ENCODE measurements around the gene PROSER2.

Gene PROSER2

DNA sequence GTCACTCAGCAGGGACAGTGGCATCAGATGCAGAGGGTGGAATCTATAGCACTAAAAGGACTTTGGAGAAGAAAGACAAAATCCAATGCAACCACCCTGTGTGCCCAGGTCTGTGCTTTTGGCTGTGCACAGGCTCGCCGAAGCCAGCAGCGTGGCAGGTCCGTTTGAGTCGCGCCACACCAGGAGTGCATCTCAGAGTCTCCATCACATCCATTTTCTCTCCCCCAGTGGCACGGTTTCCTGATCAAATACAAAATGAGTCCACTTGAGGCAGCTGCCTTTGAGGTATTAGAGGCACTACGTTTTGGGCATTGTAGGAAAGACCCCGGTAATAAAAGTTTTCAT, 23.4 kb upstream of the PROSER2 start:
- DNase-seq (ENCODE audit: low read depth in 3 of 3), result no peak

DNA sequence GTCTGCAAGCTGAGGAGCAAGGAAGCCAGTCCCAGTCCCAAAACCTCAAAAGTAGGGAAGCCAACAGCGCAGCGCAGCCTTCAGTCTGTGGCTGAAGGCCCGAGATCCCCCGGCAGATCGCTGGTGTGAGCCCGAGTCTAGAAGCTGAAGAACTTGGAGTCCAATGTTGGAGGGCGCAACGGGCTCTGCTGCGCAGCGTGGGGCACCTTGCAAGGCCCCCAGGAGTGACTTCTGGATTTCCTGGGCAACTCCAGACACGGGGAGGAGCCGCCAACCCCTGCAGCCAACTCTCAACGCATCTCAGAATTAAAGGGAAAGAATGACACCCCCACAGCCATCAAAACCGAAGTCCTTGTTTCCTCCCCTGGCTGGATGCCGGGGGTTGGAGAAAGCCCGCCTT, 18.8 kb upstream of the PROSER2 start:
- no peak for DNase-seq (ENCODE audit: low read depth in 3 of 3)

DNA sequence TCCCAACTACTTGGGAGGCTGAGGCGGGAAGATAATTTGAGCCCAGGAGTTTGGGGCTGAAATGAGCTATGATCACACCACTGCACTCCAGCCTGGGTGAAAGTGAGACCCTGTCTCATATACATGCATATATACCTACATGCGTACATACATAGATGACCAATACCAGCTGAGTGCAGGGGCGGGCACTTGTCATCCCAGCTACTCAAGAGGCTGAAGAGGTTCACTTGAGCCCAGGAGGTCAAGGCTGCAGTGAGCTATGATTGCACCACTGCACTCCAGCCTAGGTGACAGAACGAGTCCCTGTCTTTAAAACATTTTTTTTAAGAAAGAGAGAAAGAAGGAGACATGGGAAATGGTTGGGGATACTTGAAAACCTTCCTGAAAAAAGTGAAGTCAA, 17.4 kb upstream of the PROSER2 start:
- no peak for DNase-seq (ENCODE audit: low read depth in 3 of 3)

DNA sequence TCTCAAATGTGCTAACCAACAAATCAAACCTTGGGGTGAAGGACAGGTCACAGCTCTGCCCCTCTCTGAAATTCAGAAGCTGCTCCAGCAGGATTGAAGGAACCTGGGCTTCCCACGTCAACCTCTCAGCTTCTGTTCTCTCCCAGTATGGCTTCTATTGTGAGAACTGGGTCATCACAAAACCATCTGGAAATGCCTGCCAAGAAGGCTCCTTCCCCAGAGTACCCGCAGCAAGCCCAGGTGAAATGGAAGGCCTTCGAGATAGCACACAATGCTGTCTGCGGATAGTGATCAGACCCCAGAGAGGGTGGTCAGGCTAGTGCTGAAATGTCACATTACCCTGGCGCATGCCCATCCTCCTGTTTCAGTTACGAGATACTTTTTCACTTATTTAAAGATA, 16.4 kb upstream of the PROSER2 start:
- DNase-seq (ENCODE audit: low read depth in 3 of 3), result no peak

DNA sequence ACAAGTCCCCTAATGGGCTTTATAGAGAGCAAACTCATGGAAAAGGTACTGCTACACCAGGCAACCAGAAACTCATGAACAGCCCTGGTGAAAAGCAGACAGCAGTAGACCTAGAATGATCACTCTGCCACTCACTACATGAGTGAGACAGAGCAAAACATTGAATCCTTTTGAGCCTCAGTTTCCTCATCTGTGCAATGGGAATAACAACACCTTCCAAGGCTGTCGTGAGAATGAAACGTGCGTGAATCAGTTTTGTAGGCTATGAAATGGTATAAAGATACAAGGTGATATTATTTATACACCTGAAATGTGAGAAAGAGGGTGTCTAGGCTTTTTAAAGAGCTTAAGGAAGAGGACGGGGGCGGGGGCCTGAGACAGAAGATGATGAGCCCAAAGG, 14.3 kb upstream of the PROSER2 start:
- DNase-seq (ENCODE audit: low read depth in 3 of 3), result no peak

DNA sequence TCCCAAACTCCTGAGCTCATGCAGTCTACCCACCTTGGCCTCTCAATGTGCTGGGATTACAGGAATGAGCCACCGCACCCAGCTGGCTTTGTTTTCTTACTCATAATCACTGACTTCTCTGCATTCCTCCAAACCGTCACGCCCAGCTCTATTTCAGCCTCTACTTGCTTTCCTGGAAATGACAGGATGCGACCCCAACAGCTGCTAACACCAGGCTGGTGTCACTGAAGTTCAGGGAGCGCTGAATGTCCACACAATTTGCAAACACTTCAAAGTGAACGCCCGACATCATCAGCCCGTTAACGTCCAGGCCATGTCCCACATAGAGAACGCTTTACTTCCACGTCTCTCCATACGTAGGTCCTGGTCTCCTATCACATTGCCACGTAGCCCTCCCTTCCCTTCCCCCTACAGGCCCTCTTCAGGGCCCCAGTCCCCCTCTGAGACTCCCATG, 12.8 kb upstream of the PROSER2 start:
- DNase-seq (ENCODE audit: low read depth in 3 of 3), result no peak

DNA sequence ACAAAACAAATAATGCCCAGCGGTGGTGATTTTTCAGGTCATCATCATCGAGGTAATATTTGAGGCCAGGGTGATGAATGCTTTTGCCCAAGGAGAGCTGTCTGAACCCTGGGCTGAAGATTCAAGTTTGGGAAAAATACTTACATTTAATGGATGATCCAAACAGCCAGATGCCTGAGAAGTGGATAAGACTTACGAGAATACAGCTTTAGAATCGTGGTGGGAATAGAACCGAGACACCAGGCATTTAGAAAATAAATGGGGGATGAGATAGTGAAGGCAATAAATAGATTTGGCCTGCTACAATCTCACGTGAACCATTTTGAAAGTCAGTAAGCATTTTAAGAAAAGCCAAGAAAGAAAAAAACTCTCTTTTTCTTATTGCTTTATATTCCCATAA, 12.2 kb upstream of the PROSER2 start:
- no peak for DNase-seq (ENCODE audit: low read depth in 3 of 3)

DNA sequence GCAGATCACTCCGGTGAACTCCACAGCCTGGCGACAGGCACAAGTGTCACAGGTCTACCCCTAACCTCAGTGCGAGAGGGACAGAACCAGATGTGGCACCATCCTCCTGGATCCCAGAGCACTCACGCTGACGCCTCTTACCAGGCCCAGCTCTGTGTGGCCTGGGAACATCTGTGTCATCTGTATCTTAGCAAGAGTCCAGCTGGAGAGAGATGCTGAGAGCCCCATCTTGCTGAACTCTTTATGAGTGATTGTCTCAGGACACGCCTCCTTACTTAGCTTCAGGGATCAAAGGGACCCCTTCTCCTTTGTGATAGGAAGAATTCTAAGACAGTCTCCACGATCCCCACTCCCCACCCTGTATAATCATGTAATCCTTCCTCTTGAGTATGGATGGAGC, 10.0 kb upstream of the PROSER2 start:
- DNase-seq (ENCODE audit: low read depth in 3 of 3), result no peak

DNA sequence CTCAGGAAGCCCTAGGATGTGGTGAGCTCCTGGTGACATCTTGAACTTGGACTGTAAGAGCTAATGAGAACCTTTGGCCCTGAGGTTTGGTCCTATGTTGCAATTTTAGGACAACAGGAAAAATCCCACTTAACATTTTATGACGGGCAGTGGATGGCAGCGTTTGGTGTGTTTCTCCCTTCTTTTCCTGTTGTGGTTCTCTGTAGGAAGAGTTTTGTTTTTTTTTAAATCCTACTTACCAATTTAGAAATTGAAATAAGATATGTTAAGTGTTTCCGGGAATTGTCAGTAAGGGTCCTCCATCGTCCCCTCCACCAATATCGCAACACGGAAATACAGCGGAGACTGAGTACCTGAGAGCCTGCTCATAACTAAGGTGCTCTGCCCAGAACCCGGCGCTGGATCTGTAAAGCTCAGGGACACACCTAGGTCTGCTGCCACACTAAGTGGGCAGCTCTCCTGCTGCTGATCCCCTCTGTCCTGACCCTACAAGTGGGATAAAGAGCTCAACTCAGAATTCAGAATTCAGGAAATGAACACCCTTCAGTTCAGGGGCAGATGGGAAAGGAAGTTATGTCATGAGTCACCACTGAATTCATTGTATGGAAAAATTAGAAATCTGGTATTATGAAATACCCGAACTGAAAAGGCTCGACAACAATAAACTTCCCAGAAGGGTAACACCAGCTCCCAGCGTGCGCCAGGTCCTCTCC, 9.1 kb upstream of the PROSER2 start:
- DNase-seq (ENCODE audit: low read depth in 3 of 3), result no peak

DNA sequence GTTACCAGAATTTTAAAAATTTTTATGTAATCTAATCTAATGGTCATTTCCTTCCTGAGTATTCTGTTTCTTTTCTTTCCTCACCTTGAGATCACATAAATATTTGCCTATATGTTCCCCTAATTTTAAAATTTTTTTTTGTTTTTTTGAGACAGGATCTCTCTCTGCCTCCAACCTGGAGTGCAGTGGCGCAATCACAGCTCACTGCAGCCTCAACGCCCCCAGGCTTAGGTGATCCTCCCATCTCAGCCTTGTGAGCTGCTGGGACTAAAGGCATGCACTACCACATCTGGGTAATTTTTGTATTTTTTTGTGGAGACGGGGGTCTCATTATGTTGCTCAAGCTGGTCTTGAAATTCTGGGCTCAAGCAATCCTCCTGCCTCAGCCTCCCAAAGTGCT, 4.1 kb upstream of the PROSER2 start:
- no peak for DNase-seq (ENCODE audit: low read depth in 3 of 3)

DNA sequence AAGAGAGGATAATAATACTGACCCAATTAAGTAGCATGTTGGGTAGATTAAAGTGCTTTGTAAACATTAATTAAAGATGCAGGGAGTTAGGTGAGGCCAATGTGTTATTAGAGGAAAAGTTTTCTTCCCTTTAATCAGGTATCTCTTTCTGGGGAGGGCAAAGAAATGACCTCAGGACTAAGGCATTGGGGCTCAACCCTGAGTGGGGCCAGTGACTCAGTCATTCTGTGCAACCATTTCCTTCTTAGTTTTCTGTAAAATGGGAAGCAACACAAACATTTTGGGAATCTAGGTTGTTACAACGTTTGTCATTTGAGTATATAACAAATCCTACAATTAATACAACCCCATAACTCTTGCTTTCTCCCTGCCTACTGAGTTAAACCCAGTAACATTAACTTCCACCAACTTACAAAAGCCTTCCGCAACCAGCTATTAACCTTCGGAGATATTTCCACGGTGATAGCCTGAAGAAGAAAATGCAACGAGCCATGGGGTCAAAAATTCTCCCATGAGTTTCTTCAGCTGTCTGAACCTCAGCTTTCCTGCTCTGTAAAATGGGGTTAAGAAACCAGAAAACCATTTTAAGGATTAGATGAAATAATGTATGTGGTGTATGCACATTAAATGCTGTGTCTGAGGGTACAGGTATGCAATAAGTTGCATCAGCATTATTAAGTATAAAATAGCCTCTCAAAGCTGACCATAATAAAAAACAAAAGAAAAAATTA, 965 bp upstream of the PROSER2 start:
- DNase-seq (ENCODE audit: low read depth in 3 of 3), result no peak

DNA sequence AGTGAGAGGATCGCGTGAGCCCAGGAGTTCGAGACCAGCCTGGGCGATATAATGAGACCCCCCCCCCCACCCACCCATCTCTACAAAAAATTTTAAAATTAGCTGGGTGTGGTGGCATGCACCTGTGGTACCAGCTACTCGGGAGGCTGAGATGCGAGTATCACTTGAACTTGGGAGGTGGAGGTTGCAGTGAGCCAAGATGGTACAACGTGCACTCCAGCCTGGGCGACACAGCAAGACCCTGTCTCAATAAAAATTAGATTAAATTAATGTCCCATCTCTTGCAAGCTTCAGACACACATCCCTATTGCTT, 391 bp upstream of the PROSER2 start:
- no peak for DNase-seq (ENCODE audit: low read depth in 3 of 3)

DNA sequence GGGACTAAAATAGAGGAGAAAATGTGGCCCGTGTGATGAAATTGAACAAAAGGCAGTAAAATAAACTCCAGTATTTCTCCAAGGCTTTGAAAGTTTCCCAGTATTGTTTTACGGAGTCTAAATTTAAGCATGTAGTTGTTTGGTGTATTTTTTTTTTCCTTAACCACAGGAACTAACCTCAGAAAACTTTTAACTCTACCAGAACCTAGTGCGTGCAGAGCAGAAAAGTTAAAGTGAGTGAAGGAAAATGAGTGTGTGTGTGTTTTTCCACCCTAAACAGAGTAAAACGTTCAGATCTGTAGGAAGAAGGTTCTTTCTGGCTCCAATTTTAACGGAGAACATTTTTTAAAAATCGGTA, 812 bp downstream of the PROSER2 start:
- DNase-seq (ENCODE audit: low read depth in 3 of 3), result no peak

DNA sequence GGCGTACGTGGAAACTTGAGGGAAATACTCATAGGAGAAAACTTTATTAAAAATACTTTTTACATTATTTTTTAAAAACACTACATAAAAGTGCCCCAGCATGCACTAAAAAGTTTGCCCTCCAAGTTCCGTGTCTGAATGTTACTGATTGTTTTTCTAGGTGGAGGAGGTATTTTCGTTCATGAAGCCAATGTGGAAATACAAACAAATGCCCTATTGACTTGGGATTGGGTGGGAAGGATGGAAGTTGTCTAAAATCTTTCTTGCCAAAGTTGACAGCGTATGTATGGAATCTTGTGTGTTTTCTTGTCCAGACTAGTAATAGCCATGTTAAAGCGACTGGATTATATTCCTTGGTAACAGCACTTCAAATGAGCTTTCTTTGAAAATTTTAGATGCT, 1.2 kb downstream of the PROSER2 start:
- no peak for DNase-seq (ENCODE audit: low read depth in 3 of 3)

DNA sequence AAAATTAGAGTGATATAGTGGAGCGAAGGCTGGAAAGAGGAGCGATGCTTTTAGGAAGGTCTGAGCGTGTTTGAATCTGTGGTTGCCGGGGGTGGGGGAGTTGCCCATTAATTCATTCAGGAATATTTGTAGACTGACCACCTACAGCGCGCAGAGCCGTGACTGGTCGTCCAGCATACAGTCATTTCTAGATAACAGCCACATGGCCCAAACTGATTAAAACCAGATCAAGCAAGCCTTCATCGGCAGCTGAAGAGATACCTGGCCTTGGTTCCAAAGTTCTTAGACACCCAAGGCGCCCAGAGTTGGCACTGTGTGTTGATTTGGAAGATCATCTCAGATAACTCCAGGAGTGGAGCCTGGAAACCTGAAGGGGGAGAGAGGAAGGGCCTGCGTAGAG, 1.7 kb downstream of the PROSER2 start:
- no peak for DNase-seq (ENCODE audit: low read depth in 3 of 3)

DNA sequence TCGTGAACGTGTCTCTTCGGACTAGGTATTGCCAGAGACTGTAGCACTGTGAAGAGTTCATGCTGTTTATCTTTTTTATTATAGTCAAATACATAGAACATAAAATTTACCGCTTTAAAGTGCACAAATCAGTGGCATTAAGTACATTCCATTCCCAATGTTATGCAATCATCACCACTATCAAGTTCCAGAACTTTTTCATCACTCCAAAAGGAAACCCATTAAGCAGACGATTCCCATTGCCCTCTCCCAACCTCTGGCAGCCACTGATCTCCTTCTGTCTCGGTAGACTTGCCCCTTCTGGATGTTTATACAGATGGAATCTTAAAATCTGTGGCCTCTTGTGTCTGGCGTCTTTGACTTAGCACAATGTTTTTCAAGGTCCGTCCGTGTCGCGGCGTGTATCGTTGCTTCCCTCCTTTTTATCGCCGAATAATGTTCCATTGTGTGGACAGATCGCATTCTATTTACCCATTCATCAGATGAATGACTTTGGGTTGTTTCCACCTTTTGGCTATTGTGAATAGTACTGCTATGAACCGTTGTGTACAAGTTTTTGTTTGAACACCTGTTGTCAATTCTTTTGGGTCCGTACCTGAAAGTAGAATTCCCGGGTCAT, 2.7 kb downstream of the PROSER2 start:
- no peak for DNase-seq (ENCODE audit: low read depth in 3 of 3)

DNA sequence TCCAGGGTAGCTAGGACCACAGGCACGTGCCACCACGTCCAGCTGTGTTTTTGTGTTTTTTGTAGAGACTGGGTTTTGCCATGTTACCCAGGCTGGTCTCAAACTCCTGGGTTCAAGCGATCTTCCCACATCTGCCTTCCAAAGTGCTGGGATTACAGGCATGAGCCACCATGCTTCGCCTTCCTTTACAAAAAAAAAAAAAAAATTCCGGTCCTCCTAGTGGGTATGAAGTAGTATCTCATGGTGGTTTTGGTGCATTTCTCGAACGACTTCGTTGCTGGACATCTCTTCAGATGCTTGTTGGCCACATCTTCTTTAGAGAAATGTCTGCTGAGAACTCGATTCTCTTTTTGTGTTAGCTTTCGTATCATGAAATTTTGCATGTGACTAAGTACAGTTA, 3.9 kb downstream of the PROSER2 start:
- no peak for DNase-seq (ENCODE audit: low read depth in 3 of 3)

DNA sequence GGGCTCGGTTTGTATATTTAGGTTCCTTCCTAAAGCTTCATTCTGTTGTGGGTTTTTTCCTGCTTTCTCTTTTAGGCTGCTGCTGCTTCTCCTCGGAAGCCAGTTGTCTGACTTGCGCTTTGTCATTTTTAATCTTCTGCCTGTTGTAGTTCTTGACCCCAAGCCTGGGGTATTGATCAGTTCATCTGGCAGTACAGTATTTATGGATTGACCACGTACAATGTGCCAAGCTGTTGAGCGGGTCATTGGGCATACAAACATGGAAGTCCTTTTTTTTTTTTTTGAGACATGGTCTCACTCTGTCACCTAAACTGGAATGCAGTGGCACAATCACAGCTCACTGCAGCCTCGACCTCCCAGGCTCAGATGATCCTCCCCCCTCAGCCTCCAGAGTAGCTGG, 4.3 kb downstream of the PROSER2 start:
- no peak for DNase-seq (ENCODE audit: low read depth in 3 of 3)

DNA sequence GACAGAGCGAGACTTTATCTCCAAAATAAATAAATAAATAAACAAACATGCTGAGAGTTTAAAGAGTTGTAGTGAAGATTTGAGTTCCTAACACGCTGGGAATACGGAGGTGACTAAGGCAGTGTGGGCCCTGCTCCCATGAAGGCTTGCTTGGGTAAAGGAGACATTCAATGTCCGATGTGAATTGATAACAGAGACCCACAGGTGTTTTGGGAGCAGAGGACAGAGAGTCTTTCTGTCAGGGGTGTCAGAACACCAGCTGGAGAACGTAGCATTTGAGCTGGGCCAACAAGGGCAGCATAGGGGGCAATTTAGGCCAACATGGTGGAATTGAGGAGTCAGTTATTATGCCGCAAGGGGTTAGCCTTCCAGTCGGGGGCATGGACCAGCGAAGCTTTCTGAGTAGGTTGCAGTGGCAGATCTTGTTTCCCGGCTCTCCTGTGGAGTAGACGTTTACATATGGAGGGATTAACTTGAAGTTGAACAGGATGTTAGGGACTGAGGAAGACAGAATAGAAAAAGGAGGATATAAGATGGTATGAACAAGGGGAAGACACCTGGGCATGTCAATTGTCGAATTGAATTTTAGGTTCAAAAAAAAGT, 5.6 kb downstream of the PROSER2 start:
- DNase-seq (ENCODE audit: low read depth in 3 of 3), result no peak

DNA sequence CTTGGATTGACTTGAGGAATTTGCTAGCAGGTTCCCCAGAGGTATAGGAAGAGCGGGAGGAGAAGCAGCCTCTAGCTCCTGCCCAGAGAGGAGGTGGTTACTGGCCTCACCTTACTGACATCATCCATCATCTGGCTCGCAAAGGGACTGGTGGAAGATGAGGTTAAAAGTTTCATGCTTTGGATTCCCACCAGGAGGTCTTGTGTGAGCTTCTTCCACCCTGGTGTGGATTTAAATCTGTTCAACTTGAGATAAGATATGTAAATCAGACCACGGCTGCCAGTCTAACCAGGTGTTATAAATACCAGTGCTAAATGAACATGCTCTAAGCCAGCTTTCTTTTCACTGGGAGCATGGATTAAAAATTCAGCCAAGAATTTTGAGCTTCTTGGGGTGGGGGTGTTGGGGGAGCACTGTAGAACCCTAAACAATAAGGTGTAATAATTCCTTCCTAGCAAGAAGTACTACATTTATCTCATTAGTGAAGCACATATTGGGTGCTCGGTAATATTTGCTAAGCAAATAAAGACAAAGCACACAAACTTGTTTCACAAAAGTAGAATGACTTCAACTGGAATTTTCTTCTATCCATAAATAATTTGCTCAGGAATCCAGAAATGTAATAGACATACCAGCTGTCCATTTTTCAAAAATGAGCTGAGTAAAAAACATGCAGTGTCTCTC, 7.8 kb downstream of the PROSER2 start:
- no peak for DNase-seq (ENCODE audit: low read depth in 3 of 3)

DNA sequence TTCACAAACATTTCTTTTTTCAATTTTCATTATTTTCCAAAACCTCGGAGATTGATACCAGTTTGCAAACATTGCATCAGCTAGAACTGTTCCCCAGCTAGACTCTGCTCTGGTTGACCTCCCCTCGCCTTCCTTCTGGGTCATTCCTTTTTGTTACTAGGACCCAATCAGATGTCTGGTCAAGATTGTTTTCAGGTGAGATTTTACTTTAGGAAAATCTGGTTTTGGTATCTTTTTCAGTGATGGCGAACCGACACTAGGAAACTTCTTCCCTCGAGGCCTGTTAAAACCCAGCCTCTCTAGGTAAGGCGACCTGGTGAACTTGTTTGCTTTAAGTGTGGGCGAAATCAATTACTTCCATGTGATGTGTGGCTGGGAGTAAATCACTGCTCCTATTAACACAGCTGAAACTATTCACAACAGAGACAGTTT, 8.4 kb downstream of the PROSER2 start:
- DNase-seq (ENCODE audit: low read depth in 3 of 3), result no peak

DNA sequence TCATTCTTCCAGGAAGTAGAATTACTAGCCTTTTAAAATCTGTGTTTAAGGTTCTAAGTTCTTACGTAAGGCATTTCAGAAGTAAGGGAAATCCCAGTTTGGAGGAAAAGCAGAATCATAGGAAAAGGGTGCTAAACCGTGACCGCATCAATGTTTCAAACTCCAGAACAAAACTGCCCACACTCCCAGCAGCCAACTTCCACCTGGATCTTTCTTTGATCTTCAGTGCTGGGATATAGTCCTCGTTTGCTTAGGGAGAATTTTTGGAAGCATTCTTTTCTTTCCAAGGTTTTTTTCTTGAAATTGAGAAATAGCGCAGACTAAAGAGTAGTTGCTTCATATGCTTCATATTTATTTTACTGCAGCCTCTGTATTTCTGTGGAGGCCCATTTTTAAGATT, 8.9 kb downstream of the PROSER2 start:
- no peak for DNase-seq (ENCODE audit: low read depth in 3 of 3)

DNA sequence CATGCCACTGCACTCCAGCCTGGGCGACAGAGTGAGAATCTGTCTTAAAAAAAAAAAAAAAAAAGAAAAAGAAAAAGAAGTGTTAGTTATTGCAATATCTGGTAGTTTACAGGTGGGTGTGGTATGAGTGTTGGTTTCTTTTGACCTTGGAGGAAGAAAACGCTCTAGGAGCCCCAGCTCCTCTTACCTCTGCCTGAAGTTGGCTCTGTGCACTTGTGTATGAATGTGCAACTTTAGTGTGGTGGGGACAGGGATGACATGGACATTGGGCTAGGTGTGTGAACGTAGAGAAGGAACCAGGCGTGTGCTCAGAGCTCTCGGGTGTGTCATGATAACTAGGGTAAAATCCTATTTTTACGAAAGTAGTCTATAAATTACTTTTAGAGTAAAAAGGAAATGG, 11.9 kb downstream of the PROSER2 start:
- no peak for DNase-seq (ENCODE audit: low read depth in 3 of 3)

Measured in stimulated activated CD4-positive, alpha-beta T cell treated with anti-CD3 and anti-CD28 coated beads, TNF-alpha, amount 100 ng/mL, for 24 hours (primary cell).